Bone marrow (tissue), 2 donors: ENCODE measurements around the gene OR51G2.
"Not testable (repeated sequence)": the region's sequence is repeated elsewhere in the genome, so short reads cannot be mapped to it uniquely, and the experiment has no call there.

Experiments used
- DNase-seq, 2 donors: peaks; one replicate each; lab custom pipeline; 2025; lab: John Stamatoyannopoulos, UW

OR51G2 gene, protein sequence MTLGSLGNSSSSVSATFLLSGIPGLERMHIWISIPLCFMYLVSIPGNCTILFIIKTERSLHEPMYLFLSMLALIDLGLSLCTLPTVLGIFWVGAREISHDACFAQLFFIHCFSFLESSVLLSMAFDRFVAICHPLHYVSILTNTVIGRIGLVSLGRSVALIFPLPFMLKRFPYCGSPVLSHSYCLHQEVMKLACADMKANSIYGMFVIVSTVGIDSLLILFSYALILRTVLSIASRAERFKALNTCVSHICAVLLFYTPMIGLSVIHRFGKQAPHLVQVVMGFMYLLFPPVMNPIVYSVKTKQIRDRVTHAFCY

DNA sequence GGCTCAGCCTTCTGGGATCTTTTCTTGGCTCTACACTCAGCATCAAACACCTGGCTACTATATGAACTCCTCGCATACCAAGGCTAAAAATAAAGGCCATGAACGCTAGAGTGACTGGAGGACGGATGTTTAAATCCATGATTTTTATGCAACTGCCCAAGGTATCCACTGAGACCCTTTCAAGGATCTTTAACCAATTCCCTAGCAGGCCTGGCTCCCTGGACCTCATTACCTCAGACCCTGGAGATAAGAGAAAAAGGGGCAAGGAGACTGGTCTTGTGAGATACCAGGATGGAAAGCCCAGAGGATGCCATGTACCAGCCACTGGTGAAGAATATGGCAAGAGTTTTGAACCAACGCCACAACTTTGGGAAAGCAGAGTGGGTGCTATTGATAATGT is at the start of gene OR51G2:
OR51G2 (minus strand) TSS at position 101 of the 400 bp plus-strand sequence. CDS start 3,687 bp downstream, outside the sequence.
- no peak for DNase-seq

DNA sequence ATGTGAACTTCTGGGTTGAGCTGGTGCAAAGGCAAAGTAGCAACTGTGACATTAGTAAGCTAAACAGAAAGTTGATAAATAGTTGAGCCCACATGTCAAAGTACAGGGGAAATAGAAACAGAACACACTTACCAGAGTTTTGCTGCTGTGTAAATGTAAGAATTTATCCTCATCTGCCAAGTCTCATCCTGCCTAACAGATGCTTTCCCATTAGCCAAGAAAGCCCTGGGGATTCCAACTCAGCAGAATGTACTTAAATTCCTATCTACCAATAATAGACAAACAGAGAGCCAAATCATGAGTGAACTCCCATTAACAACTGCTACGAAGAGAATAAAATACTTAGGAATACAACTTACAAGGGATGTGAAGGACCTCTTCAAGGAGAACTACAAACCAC is 43.7 kb upstream of the OR51G2 start:
- DNase-seq: no peak

DNA sequence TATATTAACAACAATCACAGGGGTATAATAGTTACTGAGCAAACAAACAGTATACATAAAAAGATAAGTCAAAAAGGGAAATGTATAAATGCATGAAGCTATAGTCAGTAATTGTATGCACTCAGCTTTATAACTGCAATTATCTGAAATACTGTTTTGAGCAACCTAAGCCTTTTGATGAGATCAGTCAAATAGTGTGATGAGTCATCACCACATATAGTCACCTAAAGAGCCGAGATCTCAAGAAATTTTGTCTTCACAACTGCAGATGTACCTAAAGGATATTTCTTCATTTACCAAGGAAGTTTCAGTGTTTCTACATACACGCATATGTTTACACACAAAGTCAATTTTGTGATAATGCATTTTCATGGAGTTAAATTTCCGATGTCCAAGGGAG is 41.7 kb upstream of the OR51G2 start:
- DNase-seq: no peak

DNA sequence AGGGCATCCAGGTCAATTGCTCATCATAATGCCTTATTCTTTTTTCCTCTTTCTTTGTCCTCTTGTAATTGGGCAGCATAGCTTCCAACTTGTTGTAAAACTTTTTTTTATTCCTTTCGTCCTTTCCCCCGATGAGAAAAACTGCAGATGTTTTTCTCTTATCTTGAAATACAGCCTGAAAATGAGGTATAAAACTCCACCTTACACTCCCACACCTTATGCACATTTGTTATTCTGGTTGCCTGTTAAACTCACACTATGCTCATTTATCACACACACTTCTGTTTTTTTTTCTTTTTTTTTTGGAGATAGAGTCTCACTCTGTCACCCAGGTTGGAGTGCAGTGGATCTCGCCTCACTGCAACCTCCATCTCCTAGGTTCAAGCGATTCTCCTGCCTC is 38.2 kb upstream of the OR51G2 start:
- DNase-seq: no peak

DNA sequence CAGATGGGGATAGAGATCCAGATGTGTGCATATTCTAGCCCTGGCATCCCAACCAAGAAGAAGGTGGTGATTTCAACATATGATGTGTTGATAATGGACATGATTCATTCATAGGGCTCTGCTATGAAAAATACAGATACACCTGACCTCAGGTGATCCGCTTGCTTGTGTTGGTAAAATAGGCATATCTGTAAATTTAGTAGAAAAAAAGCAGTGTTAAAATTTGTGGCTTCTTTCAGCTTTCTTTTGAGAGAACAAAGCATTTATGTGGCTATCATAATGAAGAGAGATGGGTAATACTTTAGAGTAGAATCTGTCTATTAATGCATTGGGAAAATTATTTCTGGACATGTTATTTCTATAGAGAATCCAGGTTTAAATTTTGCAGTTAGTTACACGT is 36.5 kb upstream of the OR51G2 start, which contains the start of gene OR51A2:
OR51A2 (minus strand) TSS at position 101 of the 400 bp plus-strand sequence; CDS start at position 101, 0 bp downstream.
- DNase-seq: not testable (repeated sequence)

DNA sequence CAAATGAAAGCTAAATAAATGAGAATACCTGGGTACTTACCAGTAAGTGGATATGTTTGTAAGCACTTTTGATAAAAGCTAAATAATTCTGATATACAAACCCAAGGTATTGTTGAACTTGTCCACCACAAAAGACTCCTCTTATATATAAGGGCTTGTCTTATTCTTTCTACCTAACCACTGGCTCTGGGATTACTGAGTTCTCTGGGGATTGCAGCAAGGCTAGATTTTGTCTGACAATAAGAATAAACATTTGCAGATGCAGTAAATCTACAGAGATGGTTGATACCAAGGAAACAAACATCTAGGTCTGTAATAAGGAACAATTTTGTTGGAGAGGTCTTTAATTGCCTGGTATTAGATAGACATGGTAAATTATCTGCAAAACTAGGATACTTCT is 28.4 kb upstream of the OR51G2 start, which contains the start of gene OR51A4:
OR51A4 (minus strand) TSS at position 101 of the 400 bp plus-strand sequence. CDS start 505 bp downstream, outside the sequence.
- no peak for DNase-seq

DNA sequence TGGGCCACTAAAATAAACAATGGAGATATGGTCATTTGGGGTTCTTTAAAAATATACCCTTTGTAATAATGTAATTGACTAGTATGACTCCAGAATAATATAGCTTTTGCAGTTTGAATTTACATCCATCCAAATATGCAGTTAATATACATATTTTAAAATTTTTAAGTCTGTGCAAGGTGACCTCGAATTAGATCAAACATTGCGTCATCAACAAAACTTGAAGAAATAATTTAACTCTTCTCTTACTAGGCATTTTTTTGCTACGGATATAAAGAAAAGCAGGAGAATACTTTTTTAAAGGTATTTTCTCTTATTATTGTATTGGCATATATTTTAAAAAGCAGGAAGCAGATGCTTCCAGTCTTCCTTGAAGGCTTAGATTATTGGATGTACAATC is 17.6 kb upstream of the OR51G2 start:
- no peak for DNase-seq

DNA sequence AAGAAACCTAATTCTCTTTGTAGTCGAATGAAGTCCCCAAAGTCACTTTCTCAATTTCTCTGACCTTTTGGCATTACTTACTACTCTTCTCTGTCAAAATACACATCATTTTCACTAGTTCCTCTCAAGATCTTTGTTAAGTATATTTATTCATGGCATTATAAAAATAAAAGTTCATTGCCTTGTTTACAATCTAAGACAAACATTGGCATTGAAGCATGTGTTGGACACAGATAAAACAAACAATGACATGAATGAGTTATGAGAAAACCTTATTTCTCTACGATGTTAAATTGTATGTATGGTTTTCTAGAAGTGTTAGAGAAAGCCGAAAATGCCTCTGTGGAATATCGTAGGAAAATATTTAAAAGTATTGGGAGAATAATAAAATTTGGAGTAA is 13.6 kb upstream of the OR51G2 start:
- no peak for DNase-seq

DNA sequence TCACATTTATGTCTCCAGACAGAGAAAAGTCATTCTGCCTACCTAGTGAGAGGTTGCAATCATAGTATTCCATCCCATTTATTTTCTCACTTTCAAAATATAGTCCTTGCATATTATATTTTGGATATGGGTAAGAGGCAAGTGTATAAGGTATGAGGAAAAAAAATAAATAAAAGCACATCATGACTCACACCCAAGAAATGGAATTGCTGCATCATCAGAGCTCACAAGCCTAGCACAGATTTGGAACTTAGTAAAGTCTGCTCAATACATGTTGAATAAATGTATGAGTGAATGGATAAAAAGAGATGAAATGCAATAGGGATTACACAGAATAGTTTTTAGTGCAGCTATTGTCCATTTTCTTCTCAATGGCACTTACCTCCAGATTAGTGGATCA is 7.5 kb upstream of the OR51G2 start:
- no peak for DNase-seq

DNA sequence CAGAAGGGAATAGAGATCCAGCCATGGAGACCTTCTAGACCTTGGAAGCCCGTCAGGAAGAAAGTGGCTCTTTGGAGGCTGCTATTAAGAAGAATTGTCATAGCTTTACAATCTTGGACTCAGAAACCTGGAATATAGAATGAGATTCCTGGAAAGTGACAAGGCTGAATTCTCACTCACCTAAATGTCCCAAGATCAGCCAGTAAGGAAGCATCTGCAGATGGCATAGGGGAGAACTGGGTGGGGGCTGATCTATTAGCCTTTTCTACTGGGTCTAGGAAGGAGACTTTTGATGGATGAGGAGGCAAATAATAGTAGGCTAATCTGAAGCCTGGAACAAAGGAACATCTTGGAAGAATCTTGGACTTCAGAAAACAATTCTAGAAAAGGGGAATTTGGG is 5.1 kb upstream of the OR51G2 start, which contains the start of gene OR51G1:
OR51G1 (minus strand) TSS at position 101 of the 400 bp plus-strand sequence; CDS start at position 101, 0 bp downstream.
- no peak for DNase-seq

DNA sequence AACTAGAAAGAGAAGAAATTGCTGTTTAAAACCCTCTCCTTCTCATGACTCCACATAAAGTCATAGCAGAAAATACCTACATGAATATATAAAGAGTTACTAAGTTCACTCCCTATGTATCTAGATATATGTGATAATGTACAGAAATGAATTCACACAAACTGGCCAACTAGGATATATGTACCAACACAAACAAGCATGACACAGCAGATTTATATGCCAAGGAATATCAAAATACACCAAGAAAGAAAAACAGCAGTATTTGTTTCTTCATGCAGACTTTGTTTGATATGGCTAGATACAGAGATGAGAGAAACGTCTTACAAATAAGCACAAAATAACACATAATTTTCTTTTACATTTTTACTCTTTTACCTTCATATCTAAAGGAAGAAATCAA is 3.2 kb upstream of the OR51G2 start:
- DNase-seq: no peak

DNA sequence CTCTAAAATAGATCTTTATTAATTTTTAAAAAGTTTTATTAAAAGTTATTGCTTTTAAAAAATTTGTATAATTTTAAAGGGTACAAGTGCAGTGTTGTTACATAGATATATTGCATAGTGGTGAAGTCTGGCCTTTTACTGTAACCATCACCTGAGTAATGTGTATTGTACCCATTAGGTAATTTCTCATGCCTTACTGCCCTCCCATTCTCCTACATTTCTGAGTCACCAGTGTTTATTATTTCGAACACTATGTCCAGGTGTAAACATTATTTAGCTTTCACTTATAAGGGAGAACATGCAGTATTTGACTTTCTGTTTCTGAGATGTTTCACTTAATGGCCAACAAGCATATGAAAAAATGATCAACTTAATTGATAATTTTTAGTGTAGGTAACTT is 2.6 kb upstream of the OR51G2 start:
- DNase-seq: no peak

DNA sequence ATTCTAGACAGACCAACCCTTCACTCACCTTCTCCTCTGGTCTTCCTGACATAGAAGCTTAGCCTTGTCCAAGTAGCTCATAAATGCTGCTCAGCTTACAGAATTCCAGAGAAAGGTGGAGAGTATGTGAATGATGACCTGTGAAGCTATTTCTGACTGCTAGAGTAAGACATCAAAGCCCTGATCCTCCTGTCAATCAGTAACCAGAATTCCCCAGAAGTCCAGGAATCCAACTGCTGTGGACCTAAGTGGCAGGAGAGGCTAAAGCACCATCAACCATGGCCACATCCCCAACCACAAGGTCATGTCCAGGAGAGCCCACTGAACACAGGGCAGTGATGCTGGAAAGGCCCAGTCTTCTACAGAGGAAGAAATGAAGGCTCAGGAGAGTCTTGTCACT is 2.6 kb downstream of the OR51G2 start:
- no peak for DNase-seq

DNA sequence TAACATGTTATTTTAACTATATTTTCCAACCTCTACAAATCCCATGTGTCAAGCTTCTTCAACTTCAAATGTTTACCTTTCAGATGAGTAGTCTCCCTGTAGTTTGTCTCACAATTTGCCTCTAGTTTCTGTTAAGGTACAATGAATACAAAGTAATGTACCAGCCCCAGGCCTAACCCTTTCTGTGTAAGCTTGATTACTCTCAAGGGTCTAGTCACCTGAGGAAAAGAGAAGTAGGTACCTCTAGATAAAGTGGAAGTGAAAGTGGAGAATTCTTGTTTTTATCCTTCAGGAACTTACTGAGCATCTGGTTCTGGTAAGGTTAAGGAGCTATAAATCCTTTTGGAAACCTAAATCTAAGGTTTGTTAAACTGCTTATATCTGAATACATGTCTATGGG is 15.7 kb downstream of the OR51G2 start, which contains the start of gene OR51A7:
OR51A7 (plus strand) TSS at position 300 of the 400 bp plus-strand sequence. CDS start 3,587 bp downstream, outside the sequence.
- no peak for DNase-seq

DNA sequence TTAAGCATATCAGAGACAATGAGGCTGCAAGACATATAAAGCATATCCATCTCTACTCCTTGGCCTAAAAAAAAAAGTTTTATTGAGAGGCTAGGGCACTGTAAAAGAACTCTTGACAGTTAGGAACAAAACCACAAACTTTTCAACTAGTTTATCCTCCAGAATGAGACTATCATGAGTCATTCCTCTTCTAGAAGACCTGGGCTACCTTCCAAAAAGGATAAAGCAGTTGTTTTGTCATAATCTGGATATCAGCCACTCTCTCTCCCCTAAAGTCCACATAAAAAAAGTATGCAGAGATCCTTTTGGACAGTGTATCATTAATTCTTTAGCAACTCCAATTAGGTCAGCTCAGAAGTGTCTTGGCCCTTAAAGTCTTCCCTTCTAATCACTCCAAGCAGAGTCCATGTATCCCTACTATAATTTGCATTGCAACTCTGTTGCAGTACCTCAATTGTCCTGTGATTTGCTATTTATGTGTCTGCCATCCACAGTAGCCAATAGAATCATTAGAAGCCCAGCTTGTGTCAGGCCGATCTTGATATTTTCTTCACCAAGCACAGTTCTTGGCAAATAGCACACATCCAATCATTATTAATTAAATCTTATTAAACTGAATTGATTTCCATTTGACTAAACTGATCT is 27.0 kb downstream of the OR51G2 start:
- DNase-seq: no peak

DNA sequence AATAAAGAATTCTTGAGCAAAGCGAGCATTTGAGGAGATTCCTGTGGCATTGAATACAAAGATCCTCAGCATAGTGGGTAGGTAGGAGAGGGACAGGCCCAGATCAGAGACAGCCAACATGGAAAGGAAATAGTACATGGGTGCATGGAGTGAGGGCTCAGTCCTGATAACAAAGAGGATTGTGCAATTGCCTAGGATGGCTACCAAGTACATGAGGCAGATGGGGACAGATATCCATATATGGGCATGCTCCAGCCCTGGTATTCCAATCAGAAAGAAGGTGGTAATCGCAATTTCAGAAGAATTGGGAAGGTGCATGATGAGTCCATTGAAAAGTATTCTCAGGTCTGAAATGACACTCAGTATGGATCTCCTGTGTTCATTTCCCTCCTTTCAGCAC is 28.9 kb downstream of the OR51G2 start:
- DNase-seq: no peak

DNA sequence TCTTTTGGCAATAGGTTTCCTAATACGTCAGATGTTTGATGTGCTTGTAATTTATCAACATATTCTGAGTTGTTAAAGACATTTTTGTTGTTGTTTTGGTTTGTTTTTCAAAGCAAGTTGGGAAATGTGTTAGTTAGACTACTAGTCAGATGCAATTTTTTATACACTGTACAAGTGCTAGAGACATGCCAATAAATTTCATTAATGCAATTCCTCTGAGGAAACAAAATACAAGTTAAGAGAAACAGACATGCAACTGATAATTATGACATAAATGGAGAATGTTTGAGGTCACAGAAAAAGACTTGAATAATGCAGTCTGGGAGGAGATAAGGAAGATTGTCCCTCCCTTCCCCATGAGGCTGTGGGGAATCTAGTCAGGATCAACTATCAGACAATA is 31.6 kb downstream of the OR51G2 start:
- DNase-seq: no peak

DNA sequence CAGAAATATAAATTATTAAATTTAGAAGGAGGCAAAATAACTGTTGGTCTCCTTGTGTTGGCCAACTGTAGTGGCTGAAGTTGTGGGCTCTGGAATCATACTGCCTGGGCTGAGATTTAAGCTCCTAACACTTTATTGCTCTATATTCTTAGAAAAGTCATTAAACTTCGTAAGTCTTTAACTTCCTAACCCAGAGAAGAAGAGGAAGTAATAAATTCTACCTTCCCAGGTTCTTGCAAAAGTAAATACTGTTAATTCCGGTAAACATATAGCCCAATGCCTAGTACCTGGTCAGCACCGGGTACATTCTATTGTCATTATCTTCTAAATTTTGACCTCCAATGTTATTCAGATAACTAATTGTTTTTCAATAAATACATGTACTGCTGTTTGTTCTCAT is 33.0 kb downstream of the OR51G2 start:
- no peak for DNase-seq

DNA sequence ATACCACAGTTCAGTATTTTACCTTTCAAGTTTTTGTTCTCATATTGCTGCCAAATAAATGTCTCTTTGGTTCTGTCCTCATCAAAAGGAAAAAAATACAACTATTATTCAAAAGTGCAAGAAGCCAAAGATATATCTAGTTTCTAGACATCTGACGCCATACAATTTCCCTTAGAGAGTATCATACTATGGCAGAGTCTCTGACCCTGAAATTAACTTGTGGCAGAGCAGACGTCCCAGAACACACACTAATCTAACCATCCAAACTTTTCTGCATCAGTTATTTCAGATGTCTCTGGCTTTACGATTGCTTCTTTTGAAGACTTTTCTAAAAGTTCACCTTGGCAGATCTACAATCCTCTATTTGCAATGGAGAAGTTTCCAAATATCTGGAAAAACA is 34.8 kb downstream of the OR51G2 start:
- no peak for DNase-seq

DNA sequence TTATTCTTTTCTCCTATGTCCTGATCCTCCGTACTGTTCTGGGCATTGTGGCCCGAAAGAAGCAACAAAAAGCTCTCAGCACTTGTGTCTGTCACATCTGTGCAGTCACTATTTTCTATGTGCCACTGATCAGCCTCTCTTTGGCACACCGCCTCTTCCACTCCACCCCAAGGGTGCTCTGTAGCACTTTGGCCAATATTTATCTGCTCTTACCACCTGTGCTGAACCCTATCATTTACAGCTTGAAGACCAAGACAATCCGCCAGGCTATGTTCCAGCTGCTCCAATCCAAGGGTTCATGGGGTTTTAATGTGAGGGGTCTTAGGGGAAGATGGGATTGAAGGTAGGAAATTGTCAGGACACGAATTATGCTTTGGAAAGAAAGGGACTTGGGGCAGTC is 36.6 kb downstream of the OR51G2 start:
- DNase-seq: no peak

DNA sequence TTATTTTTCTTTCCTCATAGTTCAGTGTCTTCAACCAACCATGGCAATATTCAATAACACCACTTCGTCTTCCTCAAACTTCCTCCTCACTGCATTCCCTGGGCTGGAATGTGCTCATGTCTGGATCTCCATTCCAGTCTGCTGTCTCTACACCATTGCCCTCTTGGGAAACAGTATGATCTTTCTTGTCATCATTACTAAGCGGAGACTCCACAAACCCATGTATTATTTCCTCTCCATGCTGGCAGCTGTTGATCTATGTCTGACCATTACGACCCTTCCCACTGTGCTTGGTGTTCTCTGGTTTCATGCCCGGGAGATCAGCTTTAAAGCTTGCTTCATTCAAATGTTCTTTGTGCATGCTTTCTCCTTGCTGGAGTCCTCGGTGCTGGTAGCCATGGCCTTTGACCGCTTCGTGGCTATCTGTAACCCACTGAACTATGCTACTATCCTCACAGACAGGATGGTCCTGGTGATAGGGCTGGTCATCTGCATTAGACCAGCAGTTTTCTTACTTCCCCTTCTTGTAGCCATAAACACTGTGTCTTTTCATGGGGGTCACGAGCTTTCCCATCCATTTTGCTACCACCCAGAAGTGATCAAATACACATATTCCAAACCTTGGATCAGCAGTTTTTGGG is 37.2 kb downstream of the OR51G2 start, which contains the start of gene OR51T1:
OR51T1 (plus strand) TSS at position 41 of the 641 bp plus-strand sequence; CDS start at position 41, 0 bp downstream.
- no peak for DNase-seq

DNA sequence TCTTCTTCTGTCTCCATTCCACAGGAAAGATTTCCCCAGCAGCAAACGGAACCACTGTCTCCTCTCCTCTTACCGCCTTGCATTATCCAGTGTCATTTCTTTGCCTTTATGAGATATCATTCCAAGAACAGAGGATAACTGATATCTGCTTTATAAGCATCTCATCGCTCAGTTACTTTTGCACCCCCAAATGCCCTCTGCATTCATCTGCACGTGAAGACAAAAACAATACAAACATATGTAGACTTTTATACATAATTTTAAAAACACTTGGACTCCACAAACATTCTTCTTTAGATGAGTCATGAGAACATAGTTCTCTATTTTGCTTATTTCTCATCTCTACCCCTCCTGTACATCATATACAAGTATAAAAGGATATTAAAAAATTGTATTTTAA is 38.0 kb downstream of the OR51G2 start:
- no peak for DNase-seq

DNA sequence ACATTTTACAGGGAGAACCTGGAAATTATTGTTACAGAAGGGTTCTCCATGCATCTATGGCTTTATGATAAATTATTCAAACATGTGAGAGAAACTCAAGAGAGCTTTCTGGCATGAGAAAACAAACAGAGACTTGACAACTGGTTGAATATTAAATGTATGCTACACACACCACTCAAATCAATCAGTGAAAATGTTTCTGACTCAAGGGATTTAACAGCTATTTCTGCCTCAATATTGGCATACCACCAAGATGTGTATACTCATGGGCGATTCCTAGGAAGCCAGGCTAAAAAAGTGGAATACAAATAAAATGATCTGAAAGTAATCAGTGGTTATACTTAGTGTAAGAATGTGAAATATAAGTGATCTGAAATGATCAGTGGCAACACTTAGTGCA is 53.3 kb downstream of the OR51G2 start:
- DNase-seq: no peak
